Colonic mucosa (tissue), 4 donors: Measurements from ENCODE around the gene NOSIP. TPM values are rescaled to one million over a fixed set of nuclear protein-coding genes. Genes with fewer than 3 reads are reported as not detected.

ENCODE experiments used
- DNase-seq: peaks from one replicate; pipeline ENCODE4 v3.0.0-alpha.2; 2020
- H3K27ac ChIP-seq: fragments of 200-600 bp; one replicate; pipeline ENCODE4 v1.8.0; 2021
- H3K27me3 ChIP-seq: fragments of 200-600 bp; one replicate; pipeline ENCODE4 v1.8.0; 2021
- H3K36me3 ChIP-seq: fragments of 200-600 bp; one replicate; pipeline ENCODE4 v1.8.0; 2021
- H3K4me1 ChIP-seq: fragments of 200-600 bp; one replicate; pipeline ENCODE4 v1.8.0; 2021; ENCODE audit warnings: mild to moderate bottlenecking
- H3K4me3 ChIP-seq: fragments of 200-600 bp; one replicate; pipeline ENCODE4 v1.8.0; 2021
- H3K9ac ChIP-seq, 2 donors: one replicate each; pipeline ENCODE4 v1.7.0; 2013; ENCODE audit warnings: control low read depth in 2 of 2, low read depth in 2 of 2, low read length in 2 of 2
- H3K9me3 ChIP-seq: fragments of 200-600 bp; one replicate; pipeline ENCODE4 v1.8.0; 2021
- intact Hi-C: fragments of 100-400 bp; cut with DNase I; formaldehyde crosslinking; loops from one replicate; pipeline ENCODE4 v1.14.1; 2022
- total RNA-seq, 2 donors: library from RNA; stranded (reverse); fragmentation: NEBNext Ultra II Directional in 1 of 2; extraction: Animal tissue kit (Norgen Biotek cat#: 25700) in 1 of 2; gene quantifications; one replicate each; pipeline ENCODE4 v1.2.1, GENCODE V29; 2021
- TF ChIP-seq, protein P1 (sequence below): fragments of 200-600 bp; IDR thresholded peaks from one replicate; pipeline ENCODE4 v1.8.0; 2022; ENCODE audit warnings: antibody characterized with exemption, mild to moderate bottlenecking
- donor health status: healthy.
- donor health status: DM: no; HTN: no; CAD: no.
- donor health status: DM: no; HTN: no; CAD: no.

The NOSIP gene
- total RNA-seq, 2 donors from 2014 or later, result 63.2 to 91.2 TPM

- H3K27me3 ChIP-seq, result no peaks in the 10 kb centered on the region
- H3K9ac ChIP-seq, result no peak overlapping the region
- DNase-seq, result no peak
- H3K9me3 ChIP-seq, result no peaks in the 10 kb centered on the region
- H3K27ac ChIP-seq, result no peak overlapping the region
- no peak overlapping the region for H3K4me3 ChIP-seq
- no peaks in the 10 kb centered on the region for H3K36me3 ChIP-seq
- intact Hi-C loops, result loop anchor here (5.0 kb wide), 1 partner anchor 164 kb away; no protein-coding TSS in a partner anchor
- no peaks in the 10 kb centered on the region for H3K4me1 ChIP-seq
- TF ChIP-seq, protein P1, sequence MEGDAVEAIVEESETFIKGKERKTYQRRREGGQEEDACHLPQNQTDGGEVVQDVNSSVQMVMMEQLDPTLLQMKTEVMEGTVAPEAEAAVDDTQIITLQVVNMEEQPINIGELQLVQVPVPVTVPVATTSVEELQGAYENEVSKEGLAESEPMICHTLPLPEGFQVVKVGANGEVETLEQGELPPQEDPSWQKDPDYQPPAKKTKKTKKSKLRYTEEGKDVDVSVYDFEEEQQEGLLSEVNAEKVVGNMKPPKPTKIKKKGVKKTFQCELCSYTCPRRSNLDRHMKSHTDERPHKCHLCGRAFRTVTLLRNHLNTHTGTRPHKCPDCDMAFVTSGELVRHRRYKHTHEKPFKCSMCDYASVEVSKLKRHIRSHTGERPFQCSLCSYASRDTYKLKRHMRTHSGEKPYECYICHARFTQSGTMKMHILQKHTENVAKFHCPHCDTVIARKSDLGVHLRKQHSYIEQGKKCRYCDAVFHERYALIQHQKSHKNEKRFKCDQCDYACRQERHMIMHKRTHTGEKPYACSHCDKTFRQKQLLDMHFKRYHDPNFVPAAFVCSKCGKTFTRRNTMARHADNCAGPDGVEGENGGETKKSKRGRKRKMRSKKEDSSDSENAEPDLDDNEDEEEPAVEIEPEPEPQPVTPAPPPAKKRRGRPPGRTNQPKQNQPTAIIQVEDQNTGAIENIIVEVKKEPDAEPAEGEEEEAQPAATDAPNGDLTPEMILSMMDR, result no peak
These were observed 72.4 kb downstream of the NOSIP start for GRCh38 chr19:49507803-49508494.

- Histone ChIP-seq H3K27ac (no peak overlapping the region), H3K9me3 (no peaks in the 10 kb centered on the region), H3K4me3 (no peak overlapping the region), H3K27me3 (no peaks in the 10 kb centered on the region), H3K36me3 (no peaks in the 10 kb centered on the region), H3K4me1 (no peaks in the 10 kb centered on the region), H3K9ac (peak overlapping the region in 1 of 2 donors; percentile 12)
- intact Hi-C loops, result loop anchor here (1.0 to 5.0 kb wide), 2 partner anchors 64 to 166 kb away; no protein-coding TSS in a partner anchor
- peak; percentile 88 for DNase-seq
- TF ChIP-seq, protein P1, result peak; percentile 81
These were observed 73.7 kb downstream of the NOSIP start for GRCh38 chr19:49506575-49507105.

Other genes with a start within 250 kb of the NOSIP start
- 1 to 10 TPM; 7.4 to 8.6 TPM for gene CD37, start 245.2 kb downstream of the NOSIP start, total RNA-seq
- 10 to 100 TPM; 17.0 to 17.7 TPM for gene TEAD2, start 218.1 kb downstream of the NOSIP start, total RNA-seq
- gene DKKL1, start 216.7 kb downstream of the NOSIP start, total RNA-seq, result not detected
- not detected for gene KASH5, start 192.3 kb downstream of the NOSIP start, total RNA-seq
- not detected for gene PTH2, start 157.1 kb downstream of the NOSIP start, total RNA-seq
- gene GFY, start 155.2 kb downstream of the NOSIP start, total RNA-seq, result not detected
- under 1 TPM; 0.21 to 0.25 TPM for gene SLC17A7, start 139.0 kb downstream of the NOSIP start, total RNA-seq
- gene PIH1D1, start 128.7 kb downstream of the NOSIP start, total RNA-seq, result 100 to 1,000 TPM in 1 of 2 donors, 10 to 100 TPM in 1; 80.8 to 103 TPM
- 10 to 100 TPM; 22.6 to 57.9 TPM for gene ALDH16A1, start 127.3 kb downstream of the NOSIP start, total RNA-seq
- gene FLT3LG, start 106.3 kb downstream of the NOSIP start, total RNA-seq, result 1 to 10 TPM; 2.9 to 4.9 TPM
- gene RPL13A, start 92.9 kb downstream of the NOSIP start, total RNA-seq, result 1,000 to 10,000 TPM; 2,431 to 2,528 TPM
- gene RPS11, start 84.1 kb downstream of the NOSIP start, total RNA-seq, result 1,000 to 10,000 TPM; 1,734 to 1,870 TPM
- 100 to 1,000 TPM; 285 to 621 TPM for gene FCGRT, start 67.9 kb downstream of the NOSIP start, total RNA-seq
- 10 to 100 TPM; 16.9 to 55.1 TPM for gene RCN3, start 52.6 kb downstream of the NOSIP start, total RNA-seq
- gene PRRG2, start 760 bp upstream of the NOSIP start, total RNA-seq, result 10 to 100 TPM; 16.2 to 20.2 TPM
- gene PRR12, start 10.6 kb upstream of the NOSIP start, total RNA-seq, result 10 to 100 TPM; 17.5 to 33.1 TPM
- gene RRAS, start 59.6 kb upstream of the NOSIP start, total RNA-seq, result 10 to 100 TPM; 45.7 to 62.2 TPM
- gene SCAF1, start 61.7 kb upstream of the NOSIP start, total RNA-seq, result 10 to 100 TPM; 54.2 to 85.7 TPM
- gene IRF3, start 85.3 kb upstream of the NOSIP start, total RNA-seq, result 100 to 1,000 TPM in 1 of 2 donors, 10 to 100 TPM in 1; 62.9 to 190 TPM
- 10 to 100 TPM; 17.4 to 60.9 TPM for gene BCL2L12, start 85.4 kb upstream of the NOSIP start, total RNA-seq
- 100 to 1,000 TPM in 1 of 2 donors, 10 to 100 TPM in 1; 81.3 to 177 TPM for gene PRMT1, start 96.7 kb upstream of the NOSIP start, total RNA-seq
- 1 to 10 TPM in 1 of 2 donors, under 1 TPM in 1; 0.24 to 2.0 TPM for gene ADM5, start 109.0 kb upstream of the NOSIP start, total RNA-seq
- gene CPT1C, start 110.6 kb upstream of the NOSIP start, total RNA-seq, result 1 to 10 TPM; 1.2 to 2.0 TPM
- not detected for gene TSKS, start 182.8 kb upstream of the NOSIP start, total RNA-seq
- gene AP2A1, start 186.4 kb upstream of the NOSIP start, total RNA-seq, result 10 to 100 TPM; 80.0 to 92.1 TPM
- gene FUZ, start 232.7 kb upstream of the NOSIP start, total RNA-seq, result 10 to 100 TPM in 1 of 2 donors, 1 to 10 TPM in 1; 7.4 to 14.9 TPM
- 10 to 100 TPM; 46.1 to 77.2 TPM for gene MED25, start 237.7 kb upstream of the NOSIP start, total RNA-seq